Stimulated activated CD4-positive, alpha-beta T cell treated with anti-CD3 and anti-CD28 coated beads, Interleukin-4, amount 100 ng/mL, for 48 hours (primary cell): ENCODE data around the gene CLOCK.
A peak's percentile ranks its signal among the peaks of the same experiment; 100 is the strongest.

ENCODE experiments used
- DNase-seq, 2 donors: peaks; one replicate each; pipeline ENCODE4 v3.0.0-alpha.2; 2020; ENCODE audit warnings: low read depth in 2 of 2

Gene CLOCK

GRCh38 chr4:55483315-55483714, 63.4 kb downstream of the CLOCK start:
- no peak for DNase-seq

DNA sequence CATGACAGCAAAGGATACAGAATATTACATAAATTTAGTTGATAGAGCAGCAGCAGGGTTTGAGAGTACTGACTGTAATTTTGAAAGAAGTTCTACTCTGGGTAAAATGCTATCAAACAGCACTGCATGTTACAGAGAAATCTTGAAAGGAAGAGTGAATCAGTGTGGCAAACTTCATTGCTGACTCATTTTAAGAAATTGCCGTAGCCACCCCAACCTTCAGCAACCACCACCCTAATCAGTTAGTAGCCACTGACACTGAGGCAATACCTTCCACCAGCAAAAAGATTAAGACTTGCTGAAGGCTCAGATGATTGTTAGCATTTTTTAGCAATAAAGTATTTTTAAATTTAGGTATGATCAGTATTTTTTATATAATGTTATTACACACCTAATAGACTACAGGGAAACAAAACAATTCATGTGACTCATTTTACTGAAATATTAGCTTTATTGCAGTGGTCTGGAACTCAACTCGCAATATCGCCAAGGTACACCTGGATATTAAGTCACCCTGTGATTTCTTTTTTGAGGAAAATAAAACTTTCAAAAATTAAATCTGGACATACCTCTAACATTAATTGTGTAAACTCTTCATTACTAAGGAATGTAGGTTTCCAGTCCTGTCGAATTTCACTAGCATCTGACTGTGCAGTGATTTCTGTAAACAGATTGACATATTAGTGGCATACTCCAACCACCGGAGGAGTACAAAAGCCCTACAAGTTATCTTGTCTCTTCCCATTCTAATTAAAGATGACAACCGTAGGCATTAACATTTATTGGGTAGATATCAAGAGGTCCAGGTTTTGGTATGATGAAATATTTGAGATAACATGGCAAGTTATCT, 71.1 kb downstream of the CLOCK start:
- DNase-seq, result peak in 1 of 2 donors; percentile 2

DNA sequence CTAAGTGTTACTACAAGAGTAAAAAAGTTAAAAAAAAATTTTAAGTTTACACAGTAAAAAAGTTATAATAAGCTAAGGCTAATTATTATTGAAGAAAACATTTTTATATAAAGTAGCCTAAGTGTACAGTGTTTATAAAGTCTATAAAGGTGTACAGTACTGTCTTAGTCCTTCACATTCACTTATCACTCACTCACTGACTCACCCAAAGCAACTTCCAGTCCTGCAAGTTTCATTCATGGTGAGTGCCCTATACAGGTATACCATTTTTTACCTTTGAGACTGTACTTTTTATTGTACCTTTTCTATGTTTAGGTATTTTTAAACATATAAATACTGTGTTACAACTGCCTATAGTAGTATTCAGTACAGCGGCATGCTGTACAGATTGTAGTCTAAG, 76.7 kb downstream of the CLOCK start:
- no peak for DNase-seq

GRCh38 chr4:55468724-55469123, 78.0 kb downstream of the CLOCK start:
- no peak for DNase-seq

- no peak for DNase-seq
Measured at GRCh38 chr4:55466001-55466400, 80.7 kb downstream of the CLOCK start.

GRCh38 chr4:55458611-55459010, 88.1 kb downstream of the CLOCK start:
- DNase-seq, result no peak

DNA sequence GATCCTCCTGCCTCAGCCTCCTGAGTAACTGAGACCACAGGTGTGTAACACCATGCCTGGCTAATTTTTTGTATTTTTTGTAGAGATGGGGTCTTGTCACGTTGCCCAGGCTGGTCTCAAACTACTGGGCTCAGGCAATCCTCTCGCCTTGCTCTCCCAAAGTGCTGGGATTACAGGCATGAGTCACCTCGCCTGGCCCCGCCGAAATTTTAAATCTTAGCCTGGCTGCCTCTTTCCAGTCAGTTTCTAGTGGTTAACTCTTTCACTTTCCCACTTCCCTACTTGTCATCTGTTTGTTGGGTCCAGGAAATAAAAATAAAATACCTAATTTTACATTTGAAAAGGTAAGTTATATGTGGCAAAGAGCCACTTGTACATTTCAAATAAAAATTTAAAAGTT, 88.5 kb downstream of the CLOCK start:
- no peak for DNase-seq

DNA sequence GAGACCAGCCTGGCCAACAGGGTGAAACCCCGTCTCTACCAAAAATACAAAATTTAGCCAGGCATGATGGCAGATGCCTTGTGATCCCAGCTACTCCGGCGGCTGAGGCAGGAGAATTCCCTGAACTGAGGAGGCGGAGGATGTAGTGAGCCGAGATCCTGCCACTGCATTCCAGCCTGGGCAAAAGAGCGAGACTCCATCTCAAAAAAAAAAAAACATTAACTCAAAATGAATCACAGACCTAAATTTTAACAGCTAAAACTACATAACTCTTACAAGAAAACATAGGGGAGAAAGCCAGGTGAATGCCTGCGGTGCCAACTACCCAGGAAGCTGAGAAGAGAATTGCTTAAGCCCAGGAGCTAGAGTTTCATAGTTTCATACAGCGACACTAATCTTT, 96.1 kb downstream of the CLOCK start:
- DNase-seq, result no peak

DNA sequence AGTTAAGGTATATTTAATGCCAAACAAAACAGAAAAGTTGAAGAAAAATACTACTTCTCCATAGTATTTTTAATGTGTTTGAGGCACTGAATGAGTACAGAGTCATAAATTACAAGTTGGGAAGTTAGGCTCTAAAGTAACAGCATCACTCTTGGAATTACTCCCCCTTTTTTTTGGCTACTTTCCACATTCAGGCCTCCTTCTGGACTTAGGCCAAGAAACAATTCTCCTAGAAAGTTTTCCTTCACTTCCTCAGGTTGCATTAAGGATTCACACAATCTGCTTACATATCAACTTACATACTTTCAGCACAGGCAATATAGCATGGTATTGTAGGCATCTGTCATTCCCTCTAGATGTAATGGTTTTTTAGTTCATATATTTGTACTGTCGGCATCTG, 98.9 kb downstream of the CLOCK start:
- no peak for DNase-seq

GRCh38 chr4:55447108-55447708, 99.5 kb downstream of the CLOCK start:
- DNase-seq, result no peak

DNA sequence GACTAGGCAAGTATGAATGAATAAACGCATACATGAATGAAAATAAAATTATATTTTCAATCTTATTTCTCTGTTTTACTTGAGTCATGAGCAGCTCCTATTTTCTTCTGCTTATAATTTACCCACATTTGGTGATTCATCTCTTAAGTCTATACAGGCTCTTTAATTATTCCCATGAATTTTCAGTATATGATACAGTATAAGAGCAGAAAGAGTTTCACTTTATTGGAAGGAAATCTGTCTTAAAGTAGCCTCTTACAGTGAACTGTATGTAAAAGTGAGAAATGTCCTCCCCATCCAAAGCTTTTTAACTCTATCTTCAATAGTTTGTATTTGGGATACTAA, 100.2 kb downstream of the CLOCK start:
- no peak for DNase-seq

GRCh38 chr4:55445921-55446577, 100.7 kb downstream of the CLOCK start:
- no peak for DNase-seq

GRCh38 chr4:55444827-55445226, 101.9 kb downstream of the CLOCK start:
- DNase-seq, result no peak

- DNase-seq, result no peak
Measured at GRCh38 chr4:55442541-55442940, 104.2 kb downstream of the CLOCK start.

DNA sequence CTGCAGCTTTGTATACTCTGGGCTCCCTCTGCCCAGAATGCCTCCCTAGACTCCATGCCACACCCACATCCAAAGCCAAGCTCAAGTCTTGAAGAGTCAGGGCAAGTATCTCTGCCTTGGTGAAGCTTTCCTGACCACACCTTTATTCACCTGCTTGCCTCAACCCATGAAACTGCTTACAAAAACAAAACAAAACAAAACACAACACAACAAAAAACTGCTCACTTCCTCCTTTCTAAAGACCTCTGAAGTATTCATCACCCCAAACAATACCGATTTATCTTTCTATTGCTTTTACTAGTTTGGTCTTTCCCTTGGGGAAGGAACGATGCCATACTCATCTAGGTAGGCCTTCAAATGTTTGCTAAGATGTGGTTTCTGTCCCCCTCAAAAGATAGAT, 105.9 kb downstream of the CLOCK start:
- no peak for DNase-seq

DNA sequence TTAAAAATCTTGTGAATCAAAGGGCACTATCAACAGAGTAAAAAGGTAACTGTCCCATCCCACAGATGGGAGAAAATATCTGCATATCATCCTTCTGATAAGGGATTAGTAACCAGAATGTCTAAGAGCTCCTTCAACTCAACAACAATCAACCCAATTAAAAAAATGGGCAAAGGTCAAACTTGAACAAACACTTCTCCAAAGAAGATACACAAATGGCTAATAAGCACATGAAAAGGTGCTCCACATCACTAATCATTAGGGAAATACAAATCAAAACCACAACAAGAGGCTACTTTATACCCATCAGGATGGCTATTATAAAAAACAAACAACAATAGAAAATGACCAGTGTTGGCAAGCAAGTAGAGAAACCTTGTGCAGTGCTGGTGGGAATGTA, 107.7 kb downstream of the CLOCK start:
- no peak for DNase-seq

GRCh38 chr4:55438314-55438713, 108.4 kb downstream of the CLOCK start:
- no peak for DNase-seq

GRCh38 chr4:55437823-55438222, 108.9 kb downstream of the CLOCK start:
- no peak for DNase-seq

DNA sequence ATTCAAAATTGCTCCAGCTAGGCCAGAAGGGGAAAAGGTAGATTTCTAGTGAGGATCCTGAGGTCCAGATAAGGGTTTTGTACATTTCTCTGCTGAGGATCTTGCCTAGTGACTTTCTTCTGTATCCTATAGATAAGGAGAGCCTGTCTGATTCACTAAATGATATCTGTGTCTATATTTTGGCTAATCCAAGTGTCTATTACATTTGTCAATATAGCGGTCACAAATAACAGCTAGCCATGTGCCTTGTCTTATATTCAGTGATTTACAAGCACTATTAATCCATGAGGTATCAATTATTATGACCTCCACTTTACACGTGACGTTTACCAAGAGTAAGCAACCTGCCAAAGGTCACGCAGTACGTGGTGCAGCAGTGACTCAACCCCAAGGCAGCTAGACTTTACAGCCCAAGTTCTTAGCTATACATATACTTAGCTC, 109.3 kb downstream of the CLOCK start:
- DNase-seq, result no peak

- DNase-seq, result peak in 1 of 2 donors; percentile 12
Measured at GRCh38 chr4:55435141-55435841, 111.4 kb downstream of the CLOCK start.

- DNase-seq, result no peak
Measured at GRCh38 chr4:55431710-55432336, 114.9 kb downstream of the CLOCK start.

GRCh38 chr4:55424791-55425190, 121.9 kb downstream of the CLOCK start:
- DNase-seq, result no peak
